HG03159 (cell line): ENCODE results near the gene PSTPIP1.

Source experiments
- ATAC-seq: cut with Tn5 transposase; IDR thresholded peaks from one replicate; pipeline ENCODE4 v1.9.1; 2021; ENCODE audit warnings: mild to moderate bottlenecking, moderate library complexity; ENCODE audit not compliant: unreplicated experiment

The PSTPIP1 gene

GRCh38 chr15:76978522-76979330 lies 16.2 kb upstream of the PSTPIP1 start:
- no peak for ATAC-seq

- ATAC-seq, result no peak
These were observed 15.5 kb upstream of the PSTPIP1 start for GRCh38 chr15:76979331-76979925.

GRCh38 chr15:76979996-76980520 lies 14.9 kb upstream of the PSTPIP1 start:
- no peak for ATAC-seq

GRCh38 chr15:76982356-76982755 lies 12.6 kb upstream of the PSTPIP1 start:
- no peak for ATAC-seq

GRCh38 chr15:76982756-76983155 lies 12.2 kb upstream of the PSTPIP1 start:
- no peak for ATAC-seq

- no peak for ATAC-seq
These were observed 11.1 kb upstream of the PSTPIP1 start for GRCh38 chr15:76983590-76984375.

GRCh38 chr15:76986743-76987142 lies 8.2 kb upstream of the PSTPIP1 start:
- ATAC-seq, result no peak

- ATAC-seq, result no peak
These were observed 7.7 kb upstream of the PSTPIP1 start for GRCh38 chr15:76987276-76987675.

- peak; percentile 69 for ATAC-seq
These were observed 6.7 kb upstream of the PSTPIP1 start for GRCh38 chr15:76987896-76988860.

GRCh38 chr15:76988867-76989780 lies 5.8 kb upstream of the PSTPIP1 start:
- no peak for ATAC-seq

- no peak for ATAC-seq
These were observed 3.9 kb upstream of the PSTPIP1 start for GRCh38 chr15:76991048-76991447.

GRCh38 chr15:76991741-76992645 lies 2.9 kb upstream of the PSTPIP1 start:
- no peak for ATAC-seq

GRCh38 chr15:76993114-76993725 lies 1.7 kb upstream of the PSTPIP1 start:
- no peak for ATAC-seq

GRCh38 chr15:76994001-76994400 lies 925 bp upstream of the PSTPIP1 start:
- ATAC-seq, result no peak

GRCh38 chr15:76994496-76994895 lies 430 bp upstream of the PSTPIP1 start:
- ATAC-seq, result no peak

GRCh38 chr15:76996076-76996525 lies 1.2 kb downstream of the PSTPIP1 start:
- ATAC-seq, result no peak

GRCh38 chr15:76996526-76997401 lies 1.8 kb downstream of the PSTPIP1 start:
- ATAC-seq, result no peak
